Glutamatergic neuron (in vitro differentiated cells): Measurements from ENCODE around the gene MCCD1. TPM values are rescaled to one million over a fixed set of nuclear protein-coding genes. Genes with fewer than 3 reads are reported as not detected.

Source experiments
- DNase-seq: peaks from one replicate; pipeline ENCODE4 v3.0.0; 2022
- H3K27ac Mint-ChIP-seq: one replicate; pipeline ENCODE4 v1.8.0; 2020; ENCODE audit warnings: mild to moderate bottlenecking, mixed read lengths, inconsistent platforms; ENCODE audit not compliant: unreplicated experiment
- H3K27me3 Mint-ChIP-seq: one replicate; pipeline ENCODE4 v1.8.0; 2020; ENCODE audit warnings: mild to moderate bottlenecking, moderate library complexity, mixed read lengths, inconsistent platforms; ENCODE audit not compliant: unreplicated experiment
- H3K36me3 Mint-ChIP-seq: one replicate; pipeline ENCODE4 v1.8.0; 2020; ENCODE audit warnings: mild to moderate bottlenecking, mixed read lengths, inconsistent platforms; ENCODE audit not compliant: unreplicated experiment
- H3K4me1 Mint-ChIP-seq: one replicate; pipeline ENCODE4 v1.8.0; 2020; ENCODE audit warnings: mild to moderate bottlenecking, low read depth, mixed read lengths, inconsistent platforms; ENCODE audit not compliant: unreplicated experiment
- H3K4me3 Mint-ChIP-seq: one replicate; pipeline ENCODE4 v1.8.0; 2020; ENCODE audit warnings: mild to moderate bottlenecking, mixed read lengths, inconsistent platforms; ENCODE audit not compliant: unreplicated experiment
- H3K9me3 Mint-ChIP-seq: one replicate; pipeline ENCODE4 v1.8.0; 2020; ENCODE audit warnings: mild to moderate bottlenecking, moderate library complexity, mixed read lengths, inconsistent platforms; ENCODE audit not compliant: unreplicated experiment
- CTCF ChIP-seq: fragments of 200-600 bp; sonication (generic); IDR thresholded peaks from one replicate; pipeline ENCODE4 v1.5.0; 2021; ENCODE audit not compliant: partially characterized antibody, unreplicated experiment
- total RNA-seq: library from RNA; stranded (reverse); fragmentation: NEBNext Ultra II Directional; extraction: Animal tissue kit (Norgen Biotek cat#: 25700); gene quantifications from one replicate; pipeline ENCODE4 v1.2.1, GENCODE V29; 2021; ENCODE audit not compliant: unreplicated experiment

The MCCD1 gene
- total RNA-seq, 1 donor from 2014 or later = not detected

GRCh38 chr6:31545291-31545690 lies 16.5 kb downstream of the MCCD1 start:
- Mint-ChIP-seq H3K27ac (peak overlapping the region; percentile 95), H3K27me3 (peaks cover 18% of the 10 kb centered on the region), H3K4me1 (peaks cover 18% of the 10 kb centered on the region), H3K4me3 (peak overlapping the region; percentile 93), H3K36me3 (peaks cover 3% of the 10 kb centered on the region), H3K9me3 (peaks cover 26% of the 10 kb centered on the region)
- peak; percentile 53 for DNase-seq
- no peak for TF ChIP-seq CTCF

GRCh38 chr6:31546339-31546957 lies 17.7 kb downstream of the MCCD1 start, which contains the start of gene ATP6V1G2:
TSS of gene ATP6V1G2 (minus strand) at chr6:31546608. CDS start at chr6:31546559, 49 bp downstream.
- peaks cover 15% of the 10 kb centered on the region for H3K4me1 Mint-ChIP-seq
- H3K4me3 Mint-ChIP-seq = peak within 1 kb of the TSS; percentile 93
- H3K9me3 Mint-ChIP-seq = peaks cover 22% of the 10 kb centered on the region
- peak within 1 kb of the TSS; percentile 95 for H3K27ac Mint-ChIP-seq
- peak; percentile 96 for DNase-seq
- peak; percentile 90 for TF ChIP-seq CTCF
- H3K36me3 Mint-ChIP-seq = no peaks in the 10 kb centered on the region
- H3K27me3 Mint-ChIP-seq = peaks cover 12% of the 10 kb centered on the region

- peaks cover 12% of the 10 kb centered on the region for H3K27me3 Mint-ChIP-seq
- peaks cover 15% of the 10 kb centered on the region for H3K4me1 Mint-ChIP-seq
- H3K27ac Mint-ChIP-seq = peak within 1 kb of the TSS; percentile 95
- peak within 1 kb of the TSS; percentile 93 for H3K4me3 Mint-ChIP-seq
- H3K36me3 Mint-ChIP-seq = no peaks in the 10 kb centered on the region
- peak; percentile 24 for TF ChIP-seq CTCF
- H3K9me3 Mint-ChIP-seq = peaks cover 22% of the 10 kb centered on the region
- peak; percentile 88 for DNase-seq
These were observed 18.4 kb downstream of the MCCD1 start, which contains the start of gene NFKBIL1 for GRCh38 chr6:31546958-31547726. TSS of gene NFKBIL1 (plus strand) at chr6:31547608. CDS start at chr6:31547695, 87 bp downstream.

GRCh38 chr6:31547727-31548543 lies 19.2 kb downstream of the MCCD1 start:
- no peak for DNase-seq
- Mint-ChIP-seq H3K9me3 (peaks cover 22% of the 10 kb centered on the region), H3K27me3 (peaks cover 12% of the 10 kb centered on the region), H3K27ac (peak overlapping the region; percentile 95), H3K4me1 (peaks cover 12% of the 10 kb centered on the region), H3K36me3 (no peaks in the 10 kb centered on the region), H3K4me3 (peak overlapping the region; percentile 93)
- no peak for TF ChIP-seq CTCF
